NCI-H2081 treated with DMSO at 0.1 percent for 48 hours (cell line): ENCODE data around the gene RPS21.
A peak's percentile ranks its signal among the peaks of the same experiment; 100 is the strongest.

Experiments
- DNase-seq: peaks from one replicate; lab custom pipeline; 2025; lab: John Stamatoyannopoulos, UW

The RPS21 gene

GRCh38 chr20:62386383-62387218 lies at the start of gene RPS21:
Gene RPS21 (plus strand): TSS chr20:62387103. CDS start chr20:62387339, 236 bp downstream.
- peak; percentile 83 for DNase-seq

DNA sequence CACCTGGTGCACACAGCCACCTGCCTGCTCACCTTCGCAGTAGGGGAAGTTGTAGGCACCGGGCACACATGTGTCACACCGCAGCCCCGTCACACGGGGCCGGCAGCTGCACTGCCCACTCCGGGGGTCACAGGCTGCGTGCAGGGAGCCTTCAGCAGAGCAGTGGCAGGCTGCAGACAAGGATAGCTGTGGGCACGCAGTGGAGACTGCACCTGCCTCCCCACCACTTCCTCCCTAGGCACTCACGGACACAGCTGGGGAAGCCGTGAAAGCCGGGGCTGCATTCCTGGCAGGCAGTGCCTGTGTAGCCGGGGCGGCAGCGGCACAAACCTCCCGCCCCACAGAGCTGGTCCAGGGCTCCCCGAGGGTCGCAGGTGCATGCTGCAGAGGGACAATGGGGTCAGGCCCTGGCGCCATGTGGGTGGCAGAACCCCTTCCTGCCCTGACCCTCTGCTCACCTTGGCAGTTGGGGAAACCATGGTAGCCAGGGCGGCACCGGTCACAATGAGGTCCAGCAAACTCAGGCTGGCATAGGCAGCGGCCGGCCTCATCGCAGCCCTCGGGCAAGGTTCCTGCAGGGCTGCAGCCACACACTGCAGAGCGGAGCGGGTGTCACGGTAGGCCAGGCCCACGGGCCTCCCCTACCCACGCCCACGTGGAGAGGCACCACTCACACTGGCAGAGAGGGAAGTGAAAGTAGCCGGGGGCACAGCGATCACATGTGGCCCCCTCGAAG lies 49.2 kb upstream of the RPS21 start:
- DNase-seq = no peak

DNA sequence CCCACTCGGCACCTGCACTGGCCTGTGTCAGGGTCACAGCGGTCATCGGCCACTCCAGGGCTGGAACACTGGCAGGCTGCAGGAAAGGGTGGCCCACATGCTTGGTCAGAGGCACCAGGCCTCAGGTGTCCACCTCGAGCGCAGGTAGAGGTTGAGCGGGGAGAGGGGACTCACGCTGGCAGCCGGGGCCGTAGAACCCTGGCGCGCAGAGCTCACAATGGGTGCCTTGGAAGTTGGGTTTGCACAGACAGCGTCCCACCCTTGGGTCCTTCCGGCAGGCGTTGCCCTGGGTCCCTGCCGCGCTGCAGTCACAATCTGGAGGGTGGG lies 48.6 kb upstream of the RPS21 start:
- DNase-seq = no peak

GRCh38 chr20:62339647-62340062 lies 47.2 kb upstream of the RPS21 start:
- no peak for DNase-seq

DNA sequence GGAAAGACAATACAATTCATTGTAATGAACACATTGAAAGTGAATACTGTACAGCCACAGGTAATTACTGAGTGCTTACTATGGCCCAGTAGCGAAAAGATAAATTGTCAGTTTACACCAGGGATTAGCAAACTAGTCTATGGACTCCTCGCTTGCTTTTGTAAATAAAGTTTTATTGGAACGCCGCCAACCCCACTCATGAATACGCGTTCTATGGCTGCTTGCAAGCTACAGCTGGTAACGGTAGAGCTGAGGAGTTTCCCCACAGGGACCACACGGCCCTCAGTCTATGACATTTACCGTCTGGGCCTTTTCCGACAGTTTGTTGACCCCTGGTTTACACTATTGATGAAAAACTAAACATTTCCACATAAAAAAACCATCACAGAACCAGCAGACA lies 44.0 kb upstream of the RPS21 start:
- DNase-seq = no peak

DNA sequence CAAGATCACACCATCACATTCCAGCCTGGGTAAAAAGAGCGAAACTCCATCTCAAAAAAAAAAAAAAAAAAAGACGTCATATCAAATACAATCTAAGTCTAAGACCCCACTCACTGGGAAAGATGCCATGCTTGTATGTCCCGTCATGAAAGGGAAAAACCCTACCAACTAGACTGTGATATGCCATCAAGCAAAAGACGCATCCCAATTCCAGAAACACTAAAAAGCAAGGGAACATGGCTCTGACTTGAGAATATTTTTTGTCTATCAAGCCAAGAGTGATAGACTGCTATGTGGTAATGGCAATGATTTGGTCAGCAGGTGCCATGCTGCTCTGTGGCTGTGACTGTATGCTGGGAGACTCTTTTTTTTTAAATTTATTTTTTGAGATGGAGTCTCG lies 42.8 kb upstream of the RPS21 start:
- no peak for DNase-seq

- no peak for DNase-seq
Observed at GRCh38 chr20:62344782-62345181, 42.1 kb upstream of the RPS21 start.

GRCh38 chr20:62345681-62346370 lies 41.1 kb upstream of the RPS21 start:
- no peak for DNase-seq

- no peak for DNase-seq
Observed at GRCh38 chr20:62346398-62347150, 40.3 kb upstream of the RPS21 start.

DNA sequence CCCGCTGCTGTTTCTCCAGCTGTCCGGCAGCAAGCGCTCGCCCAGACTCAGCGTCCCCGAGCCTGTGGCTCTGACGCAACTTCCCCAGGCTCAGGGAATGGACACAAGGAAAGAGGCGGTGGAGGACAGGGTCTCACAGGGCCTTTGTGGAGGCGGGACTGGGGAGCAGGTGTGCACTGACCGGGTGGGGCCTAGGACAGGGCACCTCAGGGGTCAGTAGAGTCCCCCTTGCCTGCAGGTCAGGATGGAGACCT lies 39.8 kb upstream of the RPS21 start:
- DNase-seq = no peak

GRCh38 chr20:62347445-62347844 lies 39.5 kb upstream of the RPS21 start:
- DNase-seq = no peak

DNA sequence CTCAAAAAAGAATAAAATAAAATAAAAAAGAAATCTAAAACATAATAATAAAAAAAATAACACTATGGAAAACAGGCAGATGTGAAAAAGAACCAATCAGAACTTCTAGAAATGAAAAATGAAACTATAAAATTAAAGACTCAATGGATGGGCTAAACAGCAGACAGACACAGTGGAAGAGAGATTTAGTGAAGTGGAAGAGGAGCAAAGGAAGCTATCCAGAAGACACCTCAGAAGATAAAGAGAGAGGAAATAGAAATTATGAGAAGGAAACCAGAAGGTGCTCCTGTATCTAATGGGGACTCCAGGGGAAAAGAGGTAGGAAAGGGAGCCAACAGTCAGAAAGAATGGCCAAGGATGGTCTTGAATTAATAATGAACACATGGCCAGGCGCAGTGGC lies 38.3 kb upstream of the RPS21 start:
- no peak for DNase-seq

GRCh38 chr20:62349556-62350097 lies 37.3 kb upstream of the RPS21 start:
- no peak for DNase-seq

- no peak for DNase-seq
Observed at GRCh38 chr20:62350098-62350628, 36.7 kb upstream of the RPS21 start.

GRCh38 chr20:62350629-62351422 lies 36.1 kb upstream of the RPS21 start:
- no peak for DNase-seq

DNA sequence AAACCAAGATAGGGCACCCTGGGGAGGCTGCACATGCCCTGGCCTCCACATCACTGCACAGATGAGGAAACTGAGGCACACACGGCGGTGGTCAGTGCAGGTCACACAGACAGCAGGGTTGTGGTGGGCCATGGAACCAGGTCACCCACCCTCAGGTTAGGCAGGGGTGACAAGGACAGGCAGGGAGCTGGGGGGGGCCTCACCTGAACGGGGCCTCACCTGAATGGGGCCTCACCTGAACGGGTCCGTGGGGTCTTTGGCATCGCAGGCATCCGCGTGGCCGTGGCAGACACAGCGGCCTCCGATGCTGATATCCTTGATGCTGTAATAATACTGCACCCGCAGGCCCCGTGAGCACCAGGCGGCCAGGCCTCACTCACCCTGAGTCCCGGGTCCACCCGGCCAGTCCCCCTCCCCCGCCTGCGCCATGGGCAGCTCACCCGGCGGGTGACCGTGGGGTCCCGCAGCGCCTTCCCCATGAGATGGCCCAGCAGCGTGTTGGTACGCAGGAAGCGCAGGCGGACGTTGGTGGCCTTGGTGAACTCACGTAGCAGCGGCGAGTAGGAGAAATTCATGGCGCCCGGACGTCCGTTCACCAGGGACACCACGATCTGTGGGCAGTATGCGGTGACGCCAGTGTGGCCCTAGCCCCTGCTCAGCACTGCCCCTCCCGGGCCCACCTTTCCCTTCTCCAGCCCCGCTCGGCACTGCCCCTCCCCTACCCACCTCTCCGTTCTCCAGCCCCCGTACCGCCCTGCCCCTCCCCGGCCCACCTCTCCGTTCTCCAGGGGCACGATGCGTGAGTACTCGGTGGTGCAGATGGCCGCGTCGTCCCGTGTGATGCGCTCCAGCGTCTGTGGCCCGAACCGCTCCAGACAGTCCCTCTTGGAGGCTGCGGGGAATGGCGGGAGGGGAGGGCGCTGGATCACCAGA lies 35.2 kb upstream of the RPS21 start:
- no peak for DNase-seq

DNA sequence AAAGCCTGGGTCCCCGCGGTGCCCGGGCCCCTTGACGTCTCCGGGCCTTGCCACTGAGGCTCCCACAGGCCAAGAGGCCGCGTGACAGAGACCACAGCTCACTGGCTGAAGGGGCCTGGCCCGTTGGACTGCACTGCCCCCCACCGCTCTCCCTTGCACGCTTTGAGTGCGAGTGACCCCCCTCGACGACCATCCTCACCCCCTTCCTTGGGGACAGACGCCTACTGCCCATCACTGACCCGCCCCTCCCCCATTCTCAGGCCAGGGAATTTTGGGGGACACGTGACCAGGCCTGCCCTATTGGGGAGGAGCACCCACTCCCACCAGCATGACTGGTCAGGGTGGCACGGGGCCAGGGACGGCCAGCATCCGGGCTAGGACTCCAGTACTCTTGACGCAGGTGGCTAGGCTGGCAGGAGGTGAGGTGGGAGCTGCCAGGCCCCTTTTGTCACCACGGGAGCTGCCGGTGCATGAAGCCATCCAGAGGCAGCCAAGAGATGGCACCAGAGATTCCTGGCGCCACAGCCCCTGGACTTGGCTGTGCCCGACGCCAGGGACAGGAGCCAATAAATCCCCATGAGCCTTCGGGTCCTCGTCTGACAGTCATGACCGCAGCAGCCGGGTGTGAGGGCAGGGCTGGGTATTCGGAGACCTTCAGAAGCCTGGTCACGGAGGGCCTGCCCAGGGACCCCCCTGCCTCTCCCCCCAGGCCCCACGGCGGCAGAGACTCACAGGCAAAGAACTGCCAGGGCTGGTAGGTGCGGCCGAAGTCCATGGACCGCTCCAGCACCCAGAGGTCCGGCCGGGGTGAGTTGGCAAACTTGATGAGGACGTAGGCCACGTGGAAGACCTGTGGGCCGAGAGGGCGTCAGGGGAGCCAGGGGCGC lies 34.3 kb upstream of the RPS21 start:
- no peak for DNase-seq

GRCh38 chr20:62353289-62354030 lies 33.4 kb upstream of the RPS21 start:
- no peak for DNase-seq
